ENCODE measurements around the gene OTULIN.
A peak's percentile ranks its signal among the peaks of the same experiment; 100 is the strongest.

OTULIN gene

DNA sequence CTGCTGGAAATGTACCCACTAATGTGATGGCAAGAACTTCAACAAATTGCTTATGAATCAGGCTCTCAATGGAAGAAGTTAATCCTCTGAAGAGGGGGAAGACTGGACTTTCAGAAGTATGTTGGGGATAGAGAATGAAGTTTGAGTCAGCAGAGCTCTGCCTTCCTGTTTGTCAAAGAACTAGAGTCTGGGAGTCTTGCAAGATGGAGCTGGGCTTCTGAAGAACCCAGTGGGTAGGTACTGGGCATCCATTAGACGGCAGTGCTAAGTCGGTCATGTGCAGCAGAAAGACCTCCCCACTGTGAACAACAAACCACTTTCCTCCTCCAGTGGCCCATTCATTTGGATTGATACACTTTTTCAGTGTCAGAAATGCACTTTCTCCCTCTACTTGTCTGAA is 34.6 kb downstream of the OTULIN start:
- no peak for DNase-seq

DNA sequence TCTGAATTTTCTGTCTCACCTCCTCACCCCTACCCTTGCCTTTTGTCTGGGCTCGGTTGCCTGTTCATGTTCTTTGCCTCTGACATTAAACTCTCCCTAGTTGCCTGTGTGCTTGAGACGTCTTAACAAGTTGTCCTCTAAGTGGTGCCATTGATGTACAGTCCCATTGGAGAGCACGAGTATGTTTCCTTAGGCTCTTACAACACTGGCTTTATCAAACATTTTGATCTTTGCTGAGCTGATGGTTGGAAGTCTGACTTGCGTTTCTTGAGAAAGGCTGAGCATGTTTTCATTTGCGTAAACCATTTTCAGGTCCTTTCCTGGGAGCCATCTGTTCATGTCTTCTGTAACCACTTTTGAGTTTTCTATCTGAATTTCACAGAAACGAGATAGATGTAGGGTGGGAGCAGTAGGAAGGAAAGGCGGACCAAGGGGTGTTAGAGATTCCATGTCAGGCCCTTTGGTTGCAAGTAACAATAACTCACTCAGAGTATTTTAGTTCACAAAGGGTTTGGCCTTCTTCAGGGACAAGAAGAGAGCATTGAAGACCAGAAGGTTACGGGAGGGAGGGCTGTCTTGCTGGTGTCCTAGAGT is 35.4 kb downstream of the OTULIN start:
- no peak for DNase-seq

DNA sequence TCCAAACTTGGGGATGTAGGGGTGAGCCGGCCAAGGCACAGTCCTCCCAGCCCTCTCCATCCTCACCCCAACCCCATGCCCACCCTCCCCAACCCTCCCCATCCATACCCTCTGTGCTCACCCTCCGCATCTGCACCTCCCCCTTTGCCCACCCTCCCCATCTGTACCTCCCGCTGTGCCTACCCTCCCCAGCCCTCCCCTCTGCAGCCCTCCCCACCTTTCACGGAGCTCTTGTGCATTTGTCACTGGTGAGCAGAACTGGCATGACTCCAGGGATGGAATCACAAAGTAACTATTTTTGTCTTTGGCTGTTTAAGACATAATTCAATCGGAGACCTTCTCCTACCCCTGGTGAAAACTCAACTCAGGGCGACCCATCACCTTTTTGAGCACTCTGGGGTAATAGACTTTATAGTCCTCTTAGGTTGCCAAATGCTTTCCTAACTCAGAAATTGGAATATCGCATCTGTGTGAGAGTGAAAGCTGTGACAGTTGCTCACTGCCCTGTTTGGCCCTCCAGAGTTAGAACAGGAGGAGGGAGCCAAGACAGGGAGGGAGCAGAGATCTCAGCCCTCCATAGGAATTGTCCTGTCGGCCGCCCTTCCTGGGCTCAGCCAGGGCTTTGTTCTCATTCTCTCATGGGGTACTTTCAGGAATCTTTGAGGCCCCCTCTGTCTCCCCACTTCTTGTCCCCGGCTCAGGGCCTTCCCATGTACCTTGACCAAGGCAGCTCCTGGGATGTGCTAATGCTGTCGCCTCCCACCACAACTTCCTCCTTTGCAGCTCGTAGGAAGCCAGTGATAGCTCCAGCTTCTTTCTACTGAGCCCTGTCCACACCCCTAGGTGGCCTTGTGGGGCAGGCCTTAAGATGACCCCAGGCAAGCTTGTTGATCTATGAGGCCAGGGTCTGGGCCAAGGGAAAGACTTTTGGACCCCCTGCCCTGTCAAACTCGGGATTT is 36.2 kb downstream of the OTULIN start:
- no peak for DNase-seq

DNA sequence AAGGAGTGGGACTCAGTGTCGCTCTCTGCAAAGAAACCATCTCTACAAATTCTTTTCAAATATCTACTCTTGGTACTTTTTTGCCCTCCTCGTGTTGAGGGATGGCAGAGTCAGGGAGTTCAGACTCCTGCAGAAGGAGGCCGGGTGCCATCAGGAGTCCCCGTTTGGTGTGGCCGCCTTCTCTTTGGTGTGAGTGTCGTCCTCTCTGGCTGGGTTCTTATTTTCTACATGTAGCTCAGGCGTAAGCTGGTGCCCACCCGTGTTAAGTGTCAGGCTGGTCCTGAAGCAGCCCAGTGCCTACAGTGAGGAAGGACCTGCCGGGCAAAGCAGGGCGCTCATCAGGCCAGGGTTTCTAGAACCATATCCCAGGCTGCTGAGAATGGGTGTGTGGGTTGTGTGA is 37.0 kb downstream of the OTULIN start:
- no peak for DNase-seq

DNA sequence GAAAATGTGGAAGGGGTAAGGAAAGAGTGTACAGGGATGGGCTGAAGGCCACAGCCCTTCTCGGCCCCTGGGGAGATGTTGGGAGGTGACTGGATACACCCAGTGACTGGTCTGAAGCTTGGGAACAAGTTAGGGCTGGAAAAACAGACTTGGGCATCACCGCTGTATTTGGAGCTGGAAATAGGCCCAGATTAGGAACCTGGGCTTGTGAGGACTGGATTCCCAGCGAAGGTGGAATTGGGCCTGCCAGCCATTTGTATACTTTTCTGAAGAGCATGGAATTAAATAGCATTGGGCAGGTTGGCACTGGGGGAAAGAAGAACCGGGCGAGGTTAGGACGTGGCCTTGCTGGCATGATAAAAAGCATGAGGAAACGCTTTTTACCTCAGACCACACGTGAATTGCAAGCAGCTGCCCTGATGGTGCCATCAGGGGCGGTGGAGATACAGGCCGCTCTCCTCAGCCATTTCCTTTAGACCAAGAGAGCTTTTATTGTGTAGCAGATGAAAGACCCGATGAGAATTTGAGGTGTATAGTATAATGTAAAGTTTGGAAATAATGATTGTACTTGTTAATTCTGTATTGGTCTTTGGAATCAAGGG is 37.8 kb downstream of the OTULIN start:
- DNase-seq = no peak

DNA sequence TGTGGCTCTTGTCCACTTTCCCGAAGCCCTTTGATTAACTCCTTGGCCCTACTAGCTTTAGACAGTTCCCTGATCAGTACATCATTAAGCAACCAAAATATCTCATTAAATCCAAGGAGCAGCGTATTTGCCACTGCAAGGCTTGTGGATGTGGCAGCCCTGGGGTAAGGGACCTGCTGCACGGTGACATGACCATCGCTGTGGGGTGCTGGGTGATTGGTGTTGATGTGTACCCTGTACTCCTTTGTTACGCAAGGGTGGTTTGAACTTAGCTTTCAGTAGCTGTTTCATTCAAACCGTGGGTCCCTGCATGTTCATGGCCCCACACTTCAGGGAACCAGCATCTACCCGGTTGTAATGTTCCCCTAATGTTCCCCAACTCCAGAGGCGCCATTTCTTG is 41.0 kb downstream of the OTULIN start:
- DNase-seq = no peak

DNA sequence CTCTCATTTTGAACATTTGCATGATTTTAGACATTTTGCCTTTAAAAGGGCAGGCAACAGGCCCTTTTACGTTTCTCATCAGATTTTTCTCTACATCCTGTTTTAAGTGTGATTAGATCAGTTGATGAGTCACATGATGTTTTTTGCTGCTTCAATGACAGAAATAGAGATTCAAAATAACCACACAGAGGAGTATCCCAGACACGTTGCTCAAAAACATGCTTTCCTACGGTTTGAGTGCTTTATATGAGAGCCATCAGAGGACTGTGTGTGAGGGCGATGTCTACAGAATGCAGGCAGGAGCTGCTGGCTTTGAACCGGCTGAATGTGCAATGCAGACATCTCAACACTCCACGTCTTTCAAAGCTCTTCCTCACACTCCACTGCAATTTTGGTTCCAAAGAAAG is 42.1 kb downstream of the OTULIN start:
- peak; percentile 57 for DNase-seq

DNA sequence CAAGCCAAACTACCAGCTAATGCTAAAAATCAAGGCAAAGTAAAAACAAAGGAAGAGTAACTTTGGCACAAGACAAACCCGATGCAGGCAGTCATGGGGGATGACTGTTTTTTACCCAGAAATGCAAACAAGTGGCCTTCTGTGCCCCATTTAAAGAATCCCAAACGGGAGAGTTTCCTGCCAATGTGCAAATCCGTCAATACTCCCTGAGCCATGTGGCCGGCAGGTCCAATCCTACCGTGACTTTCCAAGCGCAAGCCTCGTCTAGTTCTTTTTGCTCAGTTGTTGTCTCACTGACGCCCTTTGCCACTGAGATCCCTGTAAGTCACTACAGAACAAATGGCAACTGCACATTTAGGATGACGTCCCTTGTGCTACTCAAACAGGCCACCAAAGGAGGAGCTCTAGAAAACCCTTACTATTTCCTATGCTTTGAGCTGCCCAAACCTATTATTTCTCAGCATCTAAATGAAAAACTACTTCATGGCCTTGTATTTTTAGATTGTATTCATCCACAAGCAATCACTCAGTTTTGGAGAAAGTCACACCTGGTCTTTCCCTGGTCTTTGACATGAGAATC is 43.4 kb downstream of the OTULIN start:
- no peak for DNase-seq

DNA sequence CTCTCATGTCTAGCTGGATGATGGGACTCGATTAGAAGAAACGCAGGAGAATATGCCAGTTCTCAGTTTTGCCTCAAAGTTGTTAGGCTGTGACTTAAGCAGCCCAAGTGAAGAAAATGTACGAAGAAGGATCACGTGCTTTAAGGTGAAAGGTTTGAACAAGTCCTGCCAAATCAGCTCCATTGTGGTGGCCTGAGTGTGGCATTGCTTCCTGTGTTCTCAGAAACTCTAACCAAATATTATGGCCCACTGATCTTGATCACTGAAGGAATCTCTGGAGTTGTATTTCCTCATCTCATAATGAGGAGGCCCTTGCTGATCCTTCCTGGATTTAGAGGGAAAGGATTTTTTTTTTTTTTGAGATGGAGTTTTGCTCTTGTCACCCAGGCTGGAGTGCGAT is 44.0 kb downstream of the OTULIN start:
- DNase-seq = no peak

DNA sequence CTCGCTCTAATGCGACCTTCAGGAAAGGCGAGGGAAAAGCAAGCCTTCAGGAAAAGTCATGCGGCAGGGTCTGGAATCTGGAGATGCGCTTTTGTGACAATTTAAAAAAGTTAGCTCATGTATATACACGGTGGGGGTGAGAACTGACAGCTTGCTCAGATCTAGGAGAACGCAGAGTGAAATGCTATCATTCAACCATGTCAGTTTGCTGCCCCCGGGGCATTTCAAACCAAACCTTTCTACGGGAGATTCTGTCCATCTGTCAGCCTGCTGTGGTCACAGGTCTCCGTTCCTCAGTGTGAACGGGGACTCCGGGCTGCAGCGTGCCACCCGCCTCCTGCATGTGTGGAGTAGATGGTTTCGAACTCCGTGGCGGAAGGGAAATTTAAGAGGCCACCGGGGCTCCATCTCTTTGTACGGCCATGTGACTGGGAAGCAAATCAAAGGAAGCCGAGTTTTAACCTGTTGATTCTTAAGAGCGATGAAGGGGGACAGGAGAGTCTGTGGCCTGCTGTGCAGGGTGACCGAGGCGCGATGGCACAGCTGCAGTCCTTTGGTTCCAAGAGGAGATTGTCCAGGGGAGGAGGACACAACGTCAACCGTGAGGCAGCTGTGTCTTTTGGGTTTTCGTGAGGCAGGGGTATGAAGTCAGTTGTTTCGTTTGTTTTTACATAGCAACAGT is 45.9 kb downstream of the OTULIN start:
- no peak for DNase-seq

DNA sequence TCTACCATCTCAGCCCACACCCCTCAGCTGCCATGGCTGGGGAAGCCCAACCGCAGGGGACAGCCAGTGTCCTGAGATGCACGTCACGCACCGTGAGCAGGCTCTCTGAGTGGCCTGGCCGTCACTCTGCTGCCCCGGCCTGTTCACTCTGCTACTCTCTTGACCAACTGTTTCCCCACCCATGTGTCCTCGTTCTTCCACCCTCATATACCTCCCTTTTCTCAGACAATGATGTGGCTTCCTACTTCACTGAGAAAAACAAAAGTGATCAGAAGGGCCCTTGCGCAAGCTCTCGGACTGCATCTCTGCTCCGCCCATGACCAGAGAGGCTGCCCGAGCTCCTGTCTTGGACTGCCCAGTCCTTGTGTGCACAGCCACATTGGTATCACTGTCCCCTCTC is 47.6 kb downstream of the OTULIN start:
- DNase-seq = no peak

DNA sequence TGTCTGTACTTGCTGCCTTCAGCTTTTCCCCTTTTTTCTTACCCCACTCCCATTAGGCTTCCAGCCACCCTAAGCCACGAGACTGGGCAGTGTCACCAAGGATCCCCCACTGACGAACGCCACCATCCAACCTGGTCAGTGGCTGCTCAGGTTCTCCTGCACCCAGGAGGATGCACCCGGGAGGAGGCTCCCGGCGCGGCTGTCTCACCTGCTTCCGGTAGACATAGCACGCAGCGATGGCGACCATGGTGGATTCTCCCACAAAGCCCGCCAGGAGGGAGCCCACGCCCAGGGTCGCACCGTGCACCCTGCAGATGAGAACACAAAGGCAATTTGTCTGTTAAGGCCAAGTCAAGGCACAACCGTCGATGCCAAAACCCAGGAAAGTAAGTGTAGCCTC is 48.1 kb downstream of the OTULIN start:
- DNase-seq = no peak

DNA sequence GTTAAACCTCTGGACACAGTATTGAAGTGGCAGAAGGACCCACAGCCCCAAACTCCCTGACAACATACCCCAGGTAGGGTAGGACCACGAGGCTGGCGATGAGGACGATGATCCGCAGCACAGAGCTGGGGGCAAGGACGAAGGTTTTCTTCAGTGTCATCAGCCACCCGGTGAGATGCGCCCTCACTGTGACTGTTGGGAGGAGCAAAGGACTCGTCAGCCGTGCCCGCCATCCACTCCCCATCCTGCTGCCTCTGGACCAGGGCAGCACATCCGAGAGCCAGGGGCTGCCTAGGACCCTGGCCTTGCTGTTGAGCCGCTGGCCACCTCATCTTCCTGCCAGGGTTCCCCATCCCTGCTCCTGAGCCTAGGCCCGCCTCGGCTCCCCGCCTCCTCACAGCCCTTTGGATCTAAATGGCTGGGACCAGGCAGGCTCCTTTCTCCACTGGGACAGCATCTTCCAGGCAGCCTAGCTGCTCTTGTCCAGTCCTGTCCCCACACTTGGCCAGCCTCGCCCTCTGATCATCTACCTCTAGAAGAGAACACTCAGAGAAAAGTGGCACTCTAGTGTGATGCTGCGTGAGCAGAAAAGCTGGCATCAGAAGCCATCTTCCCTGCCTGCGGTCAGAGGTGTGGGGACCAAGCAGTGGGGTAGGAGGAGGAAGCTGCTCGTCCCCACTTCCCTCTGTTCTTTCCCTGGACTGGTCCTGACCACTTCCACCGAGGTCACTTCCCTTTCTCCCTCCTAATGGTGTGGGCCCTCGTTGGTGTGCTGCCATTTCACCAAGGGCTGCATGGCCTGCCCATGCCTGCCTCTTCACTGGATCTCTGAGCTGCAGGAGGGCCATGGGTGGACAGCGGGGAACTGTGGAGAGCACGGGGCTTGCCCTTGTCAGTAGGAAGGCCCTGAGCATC is 49.2 kb downstream of the OTULIN start:
- no peak for DNase-seq

DNA sequence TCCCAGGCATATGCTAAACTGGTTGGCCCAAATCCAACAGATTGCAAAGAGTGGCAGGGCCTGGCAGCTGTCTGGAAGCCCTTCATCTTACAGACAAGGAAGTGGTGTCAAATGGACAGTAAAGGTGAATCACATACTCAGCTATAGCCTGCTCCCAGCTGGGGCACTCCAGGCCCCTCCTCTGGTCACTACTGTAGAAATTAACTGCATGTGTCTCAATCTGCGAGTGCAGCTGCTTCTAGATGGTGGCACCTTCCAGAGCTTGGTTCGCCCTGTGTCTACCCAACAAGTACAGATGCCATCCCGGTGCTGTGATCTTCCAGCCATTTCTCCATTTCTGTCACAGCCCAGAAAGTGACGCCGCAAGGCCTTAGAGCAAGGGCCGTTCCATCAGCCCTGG is 50.2 kb downstream of the OTULIN start:
- no peak for DNase-seq

DNA sequence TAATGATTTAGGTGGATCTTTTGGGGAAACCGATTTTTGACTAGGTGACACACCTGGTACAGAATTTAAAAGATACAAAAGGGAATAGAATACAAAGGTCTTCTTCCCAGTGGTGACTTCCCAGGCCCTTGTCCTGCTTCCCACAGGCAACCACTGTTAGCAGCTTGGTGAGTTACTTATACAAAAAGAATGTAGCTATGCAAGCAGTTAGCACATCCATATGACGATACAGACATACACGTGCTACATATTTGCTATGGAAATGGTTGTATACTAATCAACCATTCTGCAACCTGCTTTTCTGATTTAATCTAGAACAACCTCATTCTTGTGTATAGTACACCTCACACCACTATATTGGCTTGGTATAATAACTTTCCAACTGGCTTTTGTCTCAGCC is 51.0 kb downstream of the OTULIN start:
- DNase-seq = no peak

DNA sequence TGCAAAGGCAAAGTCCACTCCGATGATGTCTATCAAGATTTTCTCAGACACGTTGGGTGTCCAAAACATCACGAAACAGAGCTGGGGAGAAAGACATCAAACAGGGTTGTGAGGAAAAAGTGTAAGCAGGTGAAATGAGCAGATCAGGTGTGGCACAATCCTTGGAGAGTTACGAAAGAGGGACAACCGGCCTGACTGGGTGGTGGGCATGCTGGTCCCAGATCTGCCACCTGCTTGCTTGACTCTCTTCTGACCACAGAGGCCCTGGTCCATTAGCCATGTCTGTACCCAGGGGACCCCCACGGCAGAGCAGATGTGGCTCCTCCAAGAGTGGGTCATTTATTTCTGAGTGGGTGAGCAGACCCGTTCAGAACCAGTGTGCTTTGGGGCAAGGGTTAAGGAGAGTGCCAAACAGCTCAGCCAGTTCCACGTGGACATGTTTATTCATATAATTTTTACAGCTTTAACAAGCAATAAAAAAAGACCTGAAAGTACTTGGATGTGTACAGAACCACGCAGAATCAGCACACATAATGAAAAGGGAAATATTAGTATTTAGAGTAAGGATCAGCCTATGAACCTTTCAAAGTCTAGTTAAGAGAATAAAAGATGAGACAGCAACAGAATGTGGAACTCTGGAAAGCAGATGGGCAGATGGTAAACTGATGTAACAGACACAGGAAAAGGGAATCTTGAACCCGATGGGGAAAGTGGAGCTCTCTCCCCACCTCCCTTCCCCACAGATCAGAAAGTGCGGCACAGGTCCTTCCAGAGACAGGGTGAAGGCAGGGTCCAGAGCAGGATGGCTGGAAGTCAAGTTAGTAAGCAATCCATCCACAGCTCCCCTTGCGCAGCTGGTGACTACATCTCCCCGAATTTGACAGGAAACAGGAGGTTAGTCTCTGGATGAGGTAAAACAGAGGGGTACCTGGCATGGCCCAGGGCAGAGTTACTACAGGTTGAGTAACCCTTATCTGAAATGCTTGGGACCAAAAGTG is 52.5 kb downstream of the OTULIN start:
- DNase-seq = no peak

DNA sequence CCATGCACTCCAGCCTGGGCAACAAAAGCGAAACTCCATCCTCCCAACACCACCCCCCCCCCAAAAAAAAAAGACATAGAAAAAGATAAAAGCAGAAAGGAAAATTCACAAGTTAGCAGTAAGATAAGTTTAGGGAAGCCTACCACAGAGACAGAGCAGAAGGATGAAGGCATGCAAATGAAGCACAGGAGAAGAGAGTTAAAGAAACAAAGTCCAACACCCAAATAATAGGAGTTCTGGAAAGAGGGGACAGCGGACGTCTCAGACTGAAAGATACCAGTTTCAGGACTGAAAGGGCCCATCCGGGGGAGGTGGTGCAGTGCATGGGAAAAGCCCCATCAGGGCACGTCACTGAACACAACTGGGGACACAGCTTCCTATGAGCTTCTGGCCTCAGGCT is 54.3 kb downstream of the OTULIN start:
- DNase-seq = no peak

DNA sequence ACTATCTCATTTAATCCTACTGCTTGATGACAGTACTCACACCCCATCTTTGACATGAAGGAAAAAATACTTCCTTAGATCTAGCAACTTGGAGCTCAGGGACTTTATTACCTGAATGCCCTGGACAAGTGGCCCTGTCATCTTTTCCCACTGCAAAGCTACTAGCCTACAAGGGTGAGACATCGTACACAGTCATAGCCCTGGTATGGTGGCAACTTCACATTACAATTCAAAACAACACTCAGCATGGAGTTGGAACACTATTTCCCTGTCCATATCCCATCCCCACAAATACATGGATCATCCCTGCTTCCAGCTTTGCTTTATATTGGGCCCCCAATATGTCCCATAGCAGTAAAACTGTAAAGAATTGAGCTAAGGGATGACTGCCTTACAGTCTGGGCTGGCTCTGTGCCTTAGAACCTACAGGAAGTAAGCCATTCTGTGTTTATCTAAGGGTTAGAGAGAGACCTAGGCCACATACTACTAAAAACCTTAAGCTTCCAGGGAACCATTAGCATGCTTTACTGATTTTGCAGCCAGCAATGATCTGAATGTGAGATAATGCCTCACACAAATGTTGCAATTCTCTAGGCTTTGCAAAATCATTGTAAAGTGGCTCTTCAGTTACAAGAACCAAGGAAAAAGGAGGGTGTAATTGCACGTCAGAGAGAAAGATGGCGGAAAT is 55.9 kb downstream of the OTULIN start:
- no peak for DNase-seq

DNA sequence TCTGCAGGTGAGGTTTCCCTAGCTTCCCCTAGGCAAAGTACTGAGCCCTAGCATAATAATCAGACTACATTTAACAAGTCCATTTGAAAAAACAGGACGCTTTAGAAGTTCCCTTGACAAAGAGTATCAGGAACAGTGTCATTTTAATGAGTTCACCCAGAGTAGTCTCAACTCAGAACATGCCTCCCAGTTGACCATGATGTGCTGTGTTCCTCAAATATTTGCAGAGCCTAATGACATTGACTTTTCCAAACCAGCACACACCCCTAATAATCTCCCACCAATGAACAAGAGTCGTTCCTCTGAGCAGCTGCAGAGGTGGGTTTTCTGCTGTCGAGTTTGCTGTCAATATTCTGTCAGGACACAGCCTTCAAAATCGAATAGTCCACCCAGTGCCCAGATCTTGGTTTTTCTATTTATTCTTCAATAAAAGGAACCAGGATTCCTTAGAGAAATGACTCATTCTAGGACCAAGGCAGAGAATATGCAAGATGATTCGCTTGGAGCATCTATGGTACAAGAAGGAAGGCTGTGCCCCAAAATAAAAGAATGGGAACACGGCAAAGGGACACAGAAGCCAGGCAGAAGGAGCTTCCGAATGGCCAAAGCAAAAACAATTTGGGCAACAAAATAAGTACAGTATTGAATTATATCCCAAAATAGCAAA is 57.6 kb downstream of the OTULIN start:
- no peak for DNase-seq
